IMR-90 (cell line): Measurements from ENCODE around the gene STK33. TPM values are rescaled to one million over a fixed set of nuclear protein-coding genes. Genes with fewer than 3 reads are reported as not detected.

Experiments
- ATAC-seq: fragments of 200-7000 bp; cut with Tn5 transposase; 2 replicates; pipeline ENCODE4 v1.9.1; 2020; ENCODE audit warnings: low read depth, mild to moderate bottlenecking, moderate library complexity
- BruUV-seq: library from RNA; stranded (reverse); fragments of 400-500 nt; replicated peaks from 2 replicates; lab custom pipeline; 2021; lab: Mats Ljungman, UMichigan
- CTCF ChIA-PET: fragments of 300-600 bp; formaldehyde crosslinking; extraction: SDS; loops from one replicate; lab custom pipeline; 2021; ENCODE audit warnings: antibody characterized with exemption; lab: Yijun Ruan, JAX
- POLR2A ChIA-PET: fragments of 300-600 bp; sonication (Branson Sonifier 250); formaldehyde crosslinking; loops from one replicate; lab custom pipeline; 2022; ENCODE audit warnings: antibody characterized with exemption; ENCODE audit not compliant: unreplicated experiment; lab: Charles Lee
- DNase-seq: peaks from one replicate; pipeline ENCODE4 v3.0.0; 2013
- H2AFZ ChIP-seq: replicated peaks from 2 replicates; pipeline ENCODE3; 2013; ENCODE audit warnings: low read length, mild to moderate bottlenecking; ENCODE audit not compliant: poor library complexity
- H2AK5ac ChIP-seq: 2 replicates; pipeline ENCODE4 v1.6.1; 2013; ENCODE audit warnings: low read depth, low read length, inconsistent platforms
- H2AK9ac ChIP-seq: replicated peaks from 2 replicates; pipeline ENCODE3; 2013; ENCODE audit warnings: mild to moderate bottlenecking, low read depth, low read length, moderate library complexity; ENCODE audit not compliant: poor library complexity
- H2BK120ac ChIP-seq: 2 replicates; pipeline ENCODE4 v1.6.1; 2013; ENCODE audit warnings: low read depth, low read length, inconsistent platforms
- H2BK15ac ChIP-seq: 3 replicates; pipeline ENCODE4 v1.6.1; 2013; ENCODE audit warnings: low read depth, low read length, inconsistent platforms
- H2BK20ac ChIP-seq: 2 replicates; pipeline ENCODE4 v1.6.1; 2013; ENCODE audit warnings: low read depth, mild to moderate bottlenecking, inconsistent platforms, low read length, moderate library complexity
- H2BK5ac ChIP-seq: 2 replicates; pipeline ENCODE4 v1.6.1; 2013; ENCODE audit warnings: mild to moderate bottlenecking, low read depth, low read length, inconsistent platforms; ENCODE audit not compliant: poor library complexity, severe bottlenecking
- H3K14ac ChIP-seq: replicated peaks from 2 replicates; pipeline ENCODE4 v1.6.1; 2013; ENCODE audit warnings: low read depth, low read length, inconsistent platforms
- H3K18ac ChIP-seq: 2 replicates; pipeline ENCODE4 v1.6.1; 2013; ENCODE audit warnings: low read depth, low read length, control low read depth
- H3K23ac ChIP-seq: 2 replicates; pipeline ENCODE4 v1.6.1; 2013; ENCODE audit warnings: low read depth, low read length, inconsistent platforms
- H3K27ac ChIP-seq: 2 replicates; pipeline ENCODE4 v1.5.1; 2013; ENCODE audit warnings: mild to moderate bottlenecking, control low read depth, low read length; ENCODE audit not compliant: insufficient read depth
- H3K27me3 ChIP-seq: 2 replicates; pipeline ENCODE4 v1.6.1; 2013; ENCODE audit warnings: low read length; ENCODE audit not compliant: control insufficient read depth, insufficient read depth
- H3K36me3 ChIP-seq: 2 replicates; pipeline ENCODE4 v1.6.1; 2013; ENCODE audit warnings: low read length, mixed read lengths; ENCODE audit not compliant: control insufficient read depth, insufficient read depth
- H3K4ac ChIP-seq: 2 replicates; pipeline ENCODE4 v1.6.1; 2013; ENCODE audit warnings: low read depth, low read length, inconsistent platforms
- H3K4me1 ChIP-seq: 2 replicates; pipeline ENCODE4 v1.6.1; 2013; ENCODE audit warnings: low read length, mixed read lengths; ENCODE audit not compliant: control insufficient read depth, insufficient read depth
- H3K4me2 ChIP-seq: 2 replicates; pipeline ENCODE4 v1.6.1; 2013; ENCODE audit warnings: low read depth, mild to moderate bottlenecking, control low read depth, low read length, moderate library complexity
- H3K4me3 ChIP-seq: 2 replicates; pipeline ENCODE4 v1.5.1; 2013; ENCODE audit warnings: low read depth, mild to moderate bottlenecking, control low read depth, low read length, moderate library complexity; ENCODE audit not compliant: insufficient read depth
- H3K56ac ChIP-seq: 2 replicates; pipeline ENCODE4 v1.6.1; 2013; ENCODE audit warnings: low read length, inconsistent platforms; ENCODE audit not compliant: insufficient read depth; ENCODE audit errors: extremely low read depth
- H3K79me1 ChIP-seq, 2 experiments: 2 replicates each; pipeline ENCODE4 v1.6.1; 2013; ENCODE audit warnings: low read length in 2 of 2, inconsistent platforms in 1 of 2, low read depth in 1 of 2
- H3K9ac ChIP-seq: 2 replicates; pipeline ENCODE4 v1.6.1; 2013; ENCODE audit warnings: low read depth, low read length, control low read depth
- H3K9me1 ChIP-seq: 2 replicates; pipeline ENCODE4 v1.6.1; 2013; ENCODE audit warnings: low read length, inconsistent platforms; ENCODE audit not compliant: insufficient read depth
- H3K9me3 ChIP-seq: 2 replicates; pipeline ENCODE4 v1.6.1; 2013; ENCODE audit warnings: low read length; ENCODE audit not compliant: control insufficient read depth, insufficient read depth
- H4K20me1 ChIP-seq: 2 replicates; pipeline ENCODE4 v1.6.1; 2013; ENCODE audit warnings: low read length, inconsistent platforms; ENCODE audit not compliant: insufficient read depth
- H4K5ac ChIP-seq: 2 replicates; pipeline ENCODE4 v1.6.1; 2013; ENCODE audit warnings: mild to moderate bottlenecking, low read depth, low read length, control low read depth
- H4K8ac ChIP-seq, 2 experiments: 2 replicates each; pipeline ENCODE4 v1.6.1; 2013; ENCODE audit warnings: low read depth in 2 of 2, low read length in 2 of 2, control low read depth in 1 of 2, inconsistent platforms in 1 of 2
- H4K91ac ChIP-seq: 2 replicates; pipeline ENCODE4 v1.6.1; 2013; ENCODE audit warnings: low read depth, low read length, inconsistent platforms; ENCODE audit not compliant: insufficient read depth
- BHLHE40 ChIP-seq: fragments of 150-350 bp; IDR thresholded peaks from 2 replicates; pipeline ENCODE4 v1.6.1; 2016; ENCODE audit warnings: mild to moderate bottlenecking, low read depth, low read length
- CEBPB ChIP-seq: IDR thresholded peaks from 2 replicates; pipeline ENCODE4 v1.6.1; 2012; ENCODE audit warnings: low read depth, low read length, improper control_type of control experiment
- CHD1 ChIP-seq: IDR thresholded peaks from 2 replicates; pipeline ENCODE4 v1.6.1; 2012; ENCODE audit warnings: low read depth, low read length, improper control_type of control experiment
- FOS ChIP-seq: fragments of 150-350 bp; IDR thresholded peaks from 2 replicates; pipeline ENCODE4 v1.6.1; 2016; ENCODE audit warnings: low read depth, low read length
- MAZ ChIP-seq: IDR thresholded peaks from 2 replicates; pipeline ENCODE4 v1.6.1; 2012; ENCODE audit warnings: low read depth, mild to moderate bottlenecking, low read length, improper control_type of control experiment, moderate library complexity, borderline replicate concordance
- NFE2L2 ChIP-seq: fragments of 150-350 bp; IDR thresholded peaks from 2 replicates; pipeline ENCODE4 v1.6.1; 2016; ENCODE audit warnings: low read depth, mild to moderate bottlenecking, low read length
- POLR2A ChIP-seq: IDR thresholded peaks from 2 replicates; pipeline ENCODE4 v1.6.1; 2012; ENCODE audit warnings: mild to moderate bottlenecking, low read depth, low read length
- RAD21 ChIP-seq: IDR thresholded peaks from 2 replicates; pipeline ENCODE4 v1.6.1; 2012; ENCODE audit warnings: low read length, improper control_type of control experiment
- RCOR1 ChIP-seq: IDR thresholded peaks from 2 replicates; pipeline ENCODE4 v1.6.1; 2012; ENCODE audit warnings: mild to moderate bottlenecking, low read length, improper control_type of control experiment; ENCODE audit not compliant: insufficient replicate concordance
- RFX5 ChIP-seq: IDR thresholded peaks from 2 replicates; pipeline ENCODE4 v1.8.0; 2012; ENCODE audit warnings: low read depth, mild to moderate bottlenecking, low read length, moderate library complexity
- WGBS, 2 experiments: methylation state at CpG; one replicate each; pipeline versions ENCODE4 v1.1.5 to v1.1.7; 2013; ENCODE audit warnings: missing lambda C conversion rate in 2 of 2; ENCODE audit not compliant: insufficient read length in 1 of 2; ENCODE audit errors: extremely low coverage in 2 of 2; 5-methylcytosine and 5-hydroxymethylcytosine counted together
- dilution Hi-C: fragments of 300-500 bp; cut with HindIII; formaldehyde crosslinking; loops from one replicate; pipeline ENCODE4 v1.14.3; 2018; ENCODE audit warnings: low sequenced_read_pairs; ENCODE audit not compliant: unreplicated experiment
- in situ Hi-C: fragments of 300-500 bp; cut with MboI; formaldehyde crosslinking; loops from 3 replicates; pipeline ENCODE4 v1.14.3; 2019; ENCODE audit warnings: low sequenced_read_pairs, inconsistent platforms, mixed read lengths
- intact Hi-C: fragments of 100-400 bp; cut with micrococcal nuclease; formaldehyde crosslinking; loops from 2 replicates; pipeline ENCODE4 v1.10.0; 2022
- polyA plus RNA-seq, 3 experiments: library from polyadenylated mRNA; depleted of rRNA; stranded (reverse); fragments of >200 nt; gene quantifications; 2 replicates each; pipeline ENCODE4 v1.2.3, GENCODE V29; 2012; ENCODE audit warnings: low replicate concordance in 1 of 3
- total RNA-seq: library from RNA; depleted of rRNA; stranded (reverse); fragments of >200 nt; gene quantifications from 2 replicates; pipeline ENCODE4 v1.2.3, GENCODE V29; 2012
- TF ChIP-seq, protein P1 (sequence below): fragments of 150-350 bp; IDR thresholded peaks from 2 replicates; pipeline ENCODE4 v1.6.1; 2017; ENCODE audit warnings: mild to moderate bottlenecking, antibody characterized with exemption, low read length, low read depth
- TF ChIP-seq, protein P2 (sequence below): conservative IDR thresholded peaks from 2 replicates; pipeline ENCODE4 v1.5.1; 2012; ENCODE audit warnings: mild to moderate bottlenecking, low read depth, low read length, improper control_type of control experiment
- TF ChIP-seq, protein P3 (sequence below): fragments of 150-350 bp; IDR thresholded peaks from 2 replicates; pipeline ENCODE4 v1.6.1; 2016; ENCODE audit warnings: low read depth, mild to moderate bottlenecking, low read length, moderate library complexity, borderline replicate concordance

Gene STK33
- total and polyA plus RNA-seq, 2 of the 4 experiments (the other 2 are of a cell fraction) = 2.3 to 2.6 TPM

DNA sequence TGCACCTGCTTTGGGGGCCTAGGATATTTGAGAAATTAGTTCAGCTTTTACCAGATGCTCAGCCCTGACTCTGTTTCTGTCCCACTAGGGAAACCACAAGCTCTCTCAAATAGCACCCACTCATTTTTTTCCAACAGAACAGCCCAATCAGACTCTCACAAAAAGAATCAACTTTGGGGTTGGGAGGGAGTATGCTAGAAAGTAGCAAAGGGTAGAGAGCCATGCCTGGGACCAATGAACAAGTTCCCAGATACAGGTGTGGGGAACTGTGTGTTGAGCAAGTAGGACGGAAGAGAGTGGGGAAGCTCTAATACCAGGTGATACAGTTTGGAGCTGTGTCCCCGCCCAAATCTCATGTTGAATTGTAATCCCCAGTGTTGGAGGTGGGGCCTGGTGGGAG lies 47.3 kb upstream of the STK33 start:
- no peak overlapping the region for H2BK5ac ChIP-seq
- H2AFZ ChIP-seq = no peak overlapping the region
- no peak overlapping the region for H4K5ac ChIP-seq
- intact Hi-C loops (no loop called here), dilution Hi-C loops (no loop called here), in situ Hi-C loops (no loop called here)
- H3K18ac ChIP-seq = no peak overlapping the region
- no peak overlapping the region for H3K27ac ChIP-seq
- TF ChIP-seq RCOR1 (no peak), CHD1 (no peak), CEBPB (no peak), MAZ (no peak), RFX5 (no peak), BHLHE40 (no peak), FOS (no peak), RAD21 (no peak), NFE2L2 (no peak), POLR2A (no peak)
- TF ChIP-seq, protein P1, sequence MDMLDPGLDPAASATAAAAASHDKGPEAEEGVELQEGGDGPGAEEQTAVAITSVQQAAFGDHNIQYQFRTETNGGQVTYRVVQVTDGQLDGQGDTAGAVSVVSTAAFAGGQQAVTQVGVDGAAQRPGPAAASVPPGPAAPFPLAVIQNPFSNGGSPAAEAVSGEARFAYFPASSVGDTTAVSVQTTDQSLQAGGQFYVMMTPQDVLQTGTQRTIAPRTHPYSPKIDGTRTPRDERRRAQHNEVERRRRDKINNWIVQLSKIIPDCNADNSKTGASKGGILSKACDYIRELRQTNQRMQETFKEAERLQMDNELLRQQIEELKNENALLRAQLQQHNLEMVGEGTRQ = no peak
- TF ChIP-seq, protein P2, sequence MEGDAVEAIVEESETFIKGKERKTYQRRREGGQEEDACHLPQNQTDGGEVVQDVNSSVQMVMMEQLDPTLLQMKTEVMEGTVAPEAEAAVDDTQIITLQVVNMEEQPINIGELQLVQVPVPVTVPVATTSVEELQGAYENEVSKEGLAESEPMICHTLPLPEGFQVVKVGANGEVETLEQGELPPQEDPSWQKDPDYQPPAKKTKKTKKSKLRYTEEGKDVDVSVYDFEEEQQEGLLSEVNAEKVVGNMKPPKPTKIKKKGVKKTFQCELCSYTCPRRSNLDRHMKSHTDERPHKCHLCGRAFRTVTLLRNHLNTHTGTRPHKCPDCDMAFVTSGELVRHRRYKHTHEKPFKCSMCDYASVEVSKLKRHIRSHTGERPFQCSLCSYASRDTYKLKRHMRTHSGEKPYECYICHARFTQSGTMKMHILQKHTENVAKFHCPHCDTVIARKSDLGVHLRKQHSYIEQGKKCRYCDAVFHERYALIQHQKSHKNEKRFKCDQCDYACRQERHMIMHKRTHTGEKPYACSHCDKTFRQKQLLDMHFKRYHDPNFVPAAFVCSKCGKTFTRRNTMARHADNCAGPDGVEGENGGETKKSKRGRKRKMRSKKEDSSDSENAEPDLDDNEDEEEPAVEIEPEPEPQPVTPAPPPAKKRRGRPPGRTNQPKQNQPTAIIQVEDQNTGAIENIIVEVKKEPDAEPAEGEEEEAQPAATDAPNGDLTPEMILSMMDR = no peak
- TF ChIP-seq, protein P3, sequence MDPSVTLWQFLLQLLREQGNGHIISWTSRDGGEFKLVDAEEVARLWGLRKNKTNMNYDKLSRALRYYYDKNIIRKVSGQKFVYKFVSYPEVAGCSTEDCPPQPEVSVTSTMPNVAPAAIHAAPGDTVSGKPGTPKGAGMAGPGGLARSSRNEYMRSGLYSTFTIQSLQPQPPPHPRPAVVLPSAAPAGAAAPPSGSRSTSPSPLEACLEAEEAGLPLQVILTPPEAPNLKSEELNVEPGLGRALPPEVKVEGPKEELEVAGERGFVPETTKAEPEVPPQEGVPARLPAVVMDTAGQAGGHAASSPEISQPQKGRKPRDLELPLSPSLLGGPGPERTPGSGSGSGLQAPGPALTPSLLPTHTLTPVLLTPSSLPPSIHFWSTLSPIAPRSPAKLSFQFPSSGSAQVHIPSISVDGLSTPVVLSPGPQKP = no peak
- ChIA-PET POLR2A (no interaction called here), CTCF (interaction anchor here (0.6 to 1.1 kb wide), 2 partner anchors 37 to 1958 kb away, joined by 3 read pairs; partner anchors contain the start of gene MRPL17)
- H2BK20ac ChIP-seq = no peak overlapping the region
- H4K8ac ChIP-seq = no peak overlapping the region
- peaks cover 30% of the 10 kb centered on the region for H3K36me3 ChIP-seq
- H3K14ac ChIP-seq = no peak overlapping the region
- H2BK15ac ChIP-seq = no peak overlapping the region
- peaks cover 2% of the 10 kb centered on the region; the same call in 1 of the 2 replicates for H3K4me1 ChIP-seq
- WGBS, 2 experiments = 100% methylated on average over 2 of the region's 2 CpGs; no CpG with 5 or more reads in 1 of the 2 experiments
- ATAC-seq (no peak), DNase-seq (no peak)
- no peaks in the 10 kb centered on the region for H3K27me3 ChIP-seq
- H3K4ac ChIP-seq = no peak overlapping the region
- H3K4me2 ChIP-seq = no peak overlapping the region
- H3K23ac ChIP-seq = no peak overlapping the region
- H4K91ac ChIP-seq = no peak overlapping the region
- H3K4me3 ChIP-seq = no peak overlapping the region
- no TSS peak for BruUV-seq
- H4K20me1 ChIP-seq = no peaks in the 10 kb centered on the region
- H2AK9ac ChIP-seq = no peak overlapping the region
- H2BK120ac ChIP-seq = no peak overlapping the region
- H3K9me3 ChIP-seq = no peaks in the 10 kb centered on the region
- H3K56ac ChIP-seq = no peak overlapping the region
- no peak overlapping the region for H2AK5ac ChIP-seq
- peaks cover 9% of the 10 kb centered on the region for H3K9me1 ChIP-seq
- H3K79me1 ChIP-seq = no peaks in the 10 kb centered on the region; a peak in 1 of 4 replicates
- H3K9ac ChIP-seq = no peak overlapping the region
